IMR-90 (cell line): Measurements from ENCODE around the gene COX8A. TPM values are rescaled to one million over a fixed set of nuclear protein-coding genes. Genes with fewer than 3 reads are reported as not detected.

Source experiments
- ATAC-seq: fragments of 200-7000 bp; cut with Tn5 transposase; 2 replicates; pipeline ENCODE4 v1.9.1; 2020; ENCODE audit warnings: low read depth, mild to moderate bottlenecking, moderate library complexity
- BruUV-seq: library from RNA; stranded (reverse); fragments of 400-500 nt; replicated peaks from 2 replicates; lab custom pipeline; 2021; lab: Mats Ljungman, UMichigan
- CTCF ChIA-PET: fragments of 300-600 bp; formaldehyde crosslinking; extraction: SDS; loops from one replicate; lab custom pipeline; 2021; ENCODE audit warnings: antibody characterized with exemption; lab: Yijun Ruan, JAX
- POLR2A ChIA-PET: fragments of 300-600 bp; sonication (Branson Sonifier 250); formaldehyde crosslinking; loops from one replicate; lab custom pipeline; 2022; ENCODE audit warnings: antibody characterized with exemption; ENCODE audit not compliant: unreplicated experiment; lab: Charles Lee
- DNase-seq: peaks from one replicate; pipeline ENCODE4 v3.0.0; 2013
- H2AFZ ChIP-seq: replicated peaks from 2 replicates; pipeline ENCODE3; 2013; ENCODE audit warnings: low read length, mild to moderate bottlenecking; ENCODE audit not compliant: poor library complexity
- H2AK5ac ChIP-seq: 2 replicates; pipeline ENCODE4 v1.6.1; 2013; ENCODE audit warnings: low read depth, low read length, inconsistent platforms
- H2AK9ac ChIP-seq: replicated peaks from 2 replicates; pipeline ENCODE3; 2013; ENCODE audit warnings: mild to moderate bottlenecking, low read depth, low read length, moderate library complexity; ENCODE audit not compliant: poor library complexity
- H2BK120ac ChIP-seq: 2 replicates; pipeline ENCODE4 v1.6.1; 2013; ENCODE audit warnings: low read depth, low read length, inconsistent platforms
- H2BK15ac ChIP-seq: 3 replicates; pipeline ENCODE4 v1.6.1; 2013; ENCODE audit warnings: low read depth, low read length, inconsistent platforms
- H2BK20ac ChIP-seq: 2 replicates; pipeline ENCODE4 v1.6.1; 2013; ENCODE audit warnings: low read depth, mild to moderate bottlenecking, inconsistent platforms, low read length, moderate library complexity
- H2BK5ac ChIP-seq: 2 replicates; pipeline ENCODE4 v1.6.1; 2013; ENCODE audit warnings: mild to moderate bottlenecking, low read depth, low read length, inconsistent platforms; ENCODE audit not compliant: poor library complexity, severe bottlenecking
- H3K14ac ChIP-seq: replicated peaks from 2 replicates; pipeline ENCODE4 v1.6.1; 2013; ENCODE audit warnings: low read depth, low read length, inconsistent platforms
- H3K18ac ChIP-seq: 2 replicates; pipeline ENCODE4 v1.6.1; 2013; ENCODE audit warnings: low read depth, low read length, control low read depth
- H3K23ac ChIP-seq: 2 replicates; pipeline ENCODE4 v1.6.1; 2013; ENCODE audit warnings: low read depth, low read length, inconsistent platforms
- H3K27ac ChIP-seq: 2 replicates; pipeline ENCODE4 v1.5.1; 2013; ENCODE audit warnings: mild to moderate bottlenecking, control low read depth, low read length; ENCODE audit not compliant: insufficient read depth
- H3K27me3 ChIP-seq: 2 replicates; pipeline ENCODE4 v1.6.1; 2013; ENCODE audit warnings: low read length; ENCODE audit not compliant: control insufficient read depth, insufficient read depth
- H3K36me3 ChIP-seq: 2 replicates; pipeline ENCODE4 v1.6.1; 2013; ENCODE audit warnings: low read length, mixed read lengths; ENCODE audit not compliant: control insufficient read depth, insufficient read depth
- H3K4ac ChIP-seq: 2 replicates; pipeline ENCODE4 v1.6.1; 2013; ENCODE audit warnings: low read depth, low read length, inconsistent platforms
- H3K4me1 ChIP-seq: 2 replicates; pipeline ENCODE4 v1.6.1; 2013; ENCODE audit warnings: low read length, mixed read lengths; ENCODE audit not compliant: control insufficient read depth, insufficient read depth
- H3K4me2 ChIP-seq: 2 replicates; pipeline ENCODE4 v1.6.1; 2013; ENCODE audit warnings: low read depth, mild to moderate bottlenecking, control low read depth, low read length, moderate library complexity
- H3K4me3 ChIP-seq: 2 replicates; pipeline ENCODE4 v1.5.1; 2013; ENCODE audit warnings: low read depth, mild to moderate bottlenecking, control low read depth, low read length, moderate library complexity; ENCODE audit not compliant: insufficient read depth
- H3K56ac ChIP-seq: 2 replicates; pipeline ENCODE4 v1.6.1; 2013; ENCODE audit warnings: low read length, inconsistent platforms; ENCODE audit not compliant: insufficient read depth; ENCODE audit errors: extremely low read depth
- H3K79me1 ChIP-seq, 2 experiments: 2 replicates each; pipeline ENCODE4 v1.6.1; 2013; ENCODE audit warnings: low read length in 2 of 2, inconsistent platforms in 1 of 2, low read depth in 1 of 2
- H3K9ac ChIP-seq: 2 replicates; pipeline ENCODE4 v1.6.1; 2013; ENCODE audit warnings: low read depth, low read length, control low read depth
- H3K9me1 ChIP-seq: 2 replicates; pipeline ENCODE4 v1.6.1; 2013; ENCODE audit warnings: low read length, inconsistent platforms; ENCODE audit not compliant: insufficient read depth
- H3K9me3 ChIP-seq: 2 replicates; pipeline ENCODE4 v1.6.1; 2013; ENCODE audit warnings: low read length; ENCODE audit not compliant: control insufficient read depth, insufficient read depth
- H4K20me1 ChIP-seq: 2 replicates; pipeline ENCODE4 v1.6.1; 2013; ENCODE audit warnings: low read length, inconsistent platforms; ENCODE audit not compliant: insufficient read depth
- H4K5ac ChIP-seq: 2 replicates; pipeline ENCODE4 v1.6.1; 2013; ENCODE audit warnings: mild to moderate bottlenecking, low read depth, low read length, control low read depth
- H4K8ac ChIP-seq, 2 experiments: 2 replicates each; pipeline ENCODE4 v1.6.1; 2013; ENCODE audit warnings: low read depth in 2 of 2, low read length in 2 of 2, control low read depth in 1 of 2, inconsistent platforms in 1 of 2
- H4K91ac ChIP-seq: 2 replicates; pipeline ENCODE4 v1.6.1; 2013; ENCODE audit warnings: low read depth, low read length, inconsistent platforms; ENCODE audit not compliant: insufficient read depth
- BHLHE40 ChIP-seq: fragments of 150-350 bp; IDR thresholded peaks from 2 replicates; pipeline ENCODE4 v1.6.1; 2016; ENCODE audit warnings: mild to moderate bottlenecking, low read depth, low read length
- CEBPB ChIP-seq: IDR thresholded peaks from 2 replicates; pipeline ENCODE4 v1.6.1; 2012; ENCODE audit warnings: low read depth, low read length, improper control_type of control experiment
- CHD1 ChIP-seq: IDR thresholded peaks from 2 replicates; pipeline ENCODE4 v1.6.1; 2012; ENCODE audit warnings: low read depth, low read length, improper control_type of control experiment
- CTCF ChIP-seq: conservative IDR thresholded peaks from 2 replicates; pipeline ENCODE4 v1.5.1; 2012; ENCODE audit warnings: mild to moderate bottlenecking, low read depth, low read length, improper control_type of control experiment
- FOS ChIP-seq: fragments of 150-350 bp; IDR thresholded peaks from 2 replicates; pipeline ENCODE4 v1.6.1; 2016; ENCODE audit warnings: low read depth, low read length
- MAFK ChIP-seq: IDR thresholded peaks from 2 replicates; pipeline ENCODE4 v1.6.1; 2012; ENCODE audit warnings: low read depth, low read length, improper control_type of control experiment
- MAZ ChIP-seq: IDR thresholded peaks from 2 replicates; pipeline ENCODE4 v1.6.1; 2012; ENCODE audit warnings: low read depth, mild to moderate bottlenecking, low read length, improper control_type of control experiment, moderate library complexity, borderline replicate concordance
- MXI1 ChIP-seq: IDR thresholded peaks from 2 replicates; pipeline ENCODE4 v1.6.1; 2012; ENCODE audit warnings: low read depth, mild to moderate bottlenecking, low read length, moderate library complexity, borderline replicate concordance
- NFE2L2 ChIP-seq: fragments of 150-350 bp; IDR thresholded peaks from 2 replicates; pipeline ENCODE4 v1.6.1; 2016; ENCODE audit warnings: low read depth, mild to moderate bottlenecking, low read length
- RAD21 ChIP-seq: IDR thresholded peaks from 2 replicates; pipeline ENCODE4 v1.6.1; 2012; ENCODE audit warnings: low read length, improper control_type of control experiment
- RCOR1 ChIP-seq: IDR thresholded peaks from 2 replicates; pipeline ENCODE4 v1.6.1; 2012; ENCODE audit warnings: mild to moderate bottlenecking, low read length, improper control_type of control experiment; ENCODE audit not compliant: insufficient replicate concordance
- RFX5 ChIP-seq: IDR thresholded peaks from 2 replicates; pipeline ENCODE4 v1.8.0; 2012; ENCODE audit warnings: low read depth, mild to moderate bottlenecking, low read length, moderate library complexity
- SMC3 ChIP-seq: fragments of 150-350 bp; IDR thresholded peaks from 2 replicates; pipeline ENCODE4 v1.6.1; 2016; ENCODE audit warnings: low read depth, mild to moderate bottlenecking, antibody characterized with exemption, low read length, moderate library complexity
- USF2 ChIP-seq: fragments of 150-350 bp; IDR thresholded peaks from 2 replicates; pipeline ENCODE4 v1.6.1; 2017; ENCODE audit warnings: mild to moderate bottlenecking, antibody characterized with exemption, low read length, low read depth
- WGBS, 2 experiments: methylation state at CpG; one replicate each; pipeline versions ENCODE4 v1.1.5 to v1.1.7; 2013; ENCODE audit warnings: missing lambda C conversion rate in 2 of 2; ENCODE audit not compliant: insufficient read length in 1 of 2; ENCODE audit errors: extremely low coverage in 2 of 2; 5-methylcytosine and 5-hydroxymethylcytosine counted together
- dilution Hi-C: fragments of 300-500 bp; cut with HindIII; formaldehyde crosslinking; loops from one replicate; pipeline ENCODE4 v1.14.3; 2018; ENCODE audit warnings: low sequenced_read_pairs; ENCODE audit not compliant: unreplicated experiment
- in situ Hi-C: fragments of 300-500 bp; cut with MboI; formaldehyde crosslinking; loops from 3 replicates; pipeline ENCODE4 v1.14.3; 2019; ENCODE audit warnings: low sequenced_read_pairs, inconsistent platforms, mixed read lengths
- intact Hi-C: fragments of 100-400 bp; cut with micrococcal nuclease; formaldehyde crosslinking; loops from 2 replicates; pipeline ENCODE4 v1.10.0; 2022
- polyA plus RNA-seq, 3 experiments: library from polyadenylated mRNA; depleted of rRNA; stranded (reverse); fragments of >200 nt; gene quantifications; 2 replicates each; pipeline ENCODE4 v1.2.3, GENCODE V29; 2012; ENCODE audit warnings: low replicate concordance in 1 of 3
- total RNA-seq: library from RNA; depleted of rRNA; stranded (reverse); fragments of >200 nt; gene quantifications from 2 replicates; pipeline ENCODE4 v1.2.3, GENCODE V29; 2012
- TF ChIP-seq, protein P1 (sequence below): fragments of 150-350 bp; IDR thresholded peaks from 2 replicates; pipeline ENCODE4 v1.6.1; 2016; ENCODE audit warnings: low read depth, mild to moderate bottlenecking, low read length, moderate library complexity, borderline replicate concordance

Gene COX8A
- total and polyA plus RNA-seq, 2 of the 4 experiments (the other 2 are of a cell fraction) = 250 to 598 TPM

DNA sequence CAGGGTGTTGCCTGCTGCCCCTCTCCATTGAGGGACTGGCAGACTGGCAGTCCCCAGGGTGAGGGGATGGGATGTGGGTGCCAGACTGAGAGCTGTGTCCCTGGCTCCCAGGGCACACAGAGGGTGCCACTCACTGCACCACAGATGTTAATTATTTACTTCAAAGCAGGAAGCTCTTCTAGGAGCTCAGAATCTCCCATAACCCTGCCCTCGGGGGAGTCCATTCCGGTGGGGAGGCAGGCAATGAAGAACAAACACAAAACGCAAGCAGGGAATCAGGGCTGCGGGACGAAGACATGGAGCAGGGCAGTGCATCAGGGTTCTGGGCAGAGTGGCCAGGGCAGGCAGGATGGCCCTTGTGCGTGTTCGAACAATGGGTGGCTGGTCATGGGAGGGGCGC, 37.0 kb downstream of the COX8A start:
- no peak overlapping the region for H3K9ac ChIP-seq
- no peaks in the 10 kb centered on the region for H3K27me3 ChIP-seq
- no peak overlapping the region for H4K91ac ChIP-seq
- H3K14ac ChIP-seq = no peak overlapping the region
- no peaks in the 10 kb centered on the region for H4K20me1 ChIP-seq
- dilution Hi-C loops = no loop called here
- no peak overlapping the region for H2AFZ ChIP-seq
- no peak overlapping the region for H2AK5ac ChIP-seq
- no peaks in the 10 kb centered on the region for H3K79me1 ChIP-seq
- no TSS peak for BruUV-seq
- TF ChIP-seq MXI1 = no peak
- no peak for TF ChIP-seq MAFK
- TF ChIP-seq CEBPB = no peak
- TF ChIP-seq RFX5 = no peak
- no peak for TF ChIP-seq CHD1
- TF ChIP-seq RCOR1 = no peak
- no peak for TF ChIP-seq NFE2L2
- no peak for TF ChIP-seq BHLHE40
- TF ChIP-seq USF2 = no peak
- no peak for TF ChIP-seq SMC3
- no peak for TF ChIP-seq RAD21
- TF ChIP-seq, protein P1, sequence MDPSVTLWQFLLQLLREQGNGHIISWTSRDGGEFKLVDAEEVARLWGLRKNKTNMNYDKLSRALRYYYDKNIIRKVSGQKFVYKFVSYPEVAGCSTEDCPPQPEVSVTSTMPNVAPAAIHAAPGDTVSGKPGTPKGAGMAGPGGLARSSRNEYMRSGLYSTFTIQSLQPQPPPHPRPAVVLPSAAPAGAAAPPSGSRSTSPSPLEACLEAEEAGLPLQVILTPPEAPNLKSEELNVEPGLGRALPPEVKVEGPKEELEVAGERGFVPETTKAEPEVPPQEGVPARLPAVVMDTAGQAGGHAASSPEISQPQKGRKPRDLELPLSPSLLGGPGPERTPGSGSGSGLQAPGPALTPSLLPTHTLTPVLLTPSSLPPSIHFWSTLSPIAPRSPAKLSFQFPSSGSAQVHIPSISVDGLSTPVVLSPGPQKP = no peak
- TF ChIP-seq CTCF = no peak
- no peak for TF ChIP-seq FOS
- TF ChIP-seq MAZ = no peak
- no peak overlapping the region for H3K4me3 ChIP-seq
- H3K23ac ChIP-seq = no peak overlapping the region
- H3K9me3 ChIP-seq = no peaks in the 10 kb centered on the region
- 88% methylated on average over 4 of the region's 8 CpGs; no CpG with 5 or more reads in 1 of the 2 experiments for WGBS, 2 experiments
- ATAC-seq (no peak), DNase-seq (no peak)
- H3K4me2 ChIP-seq = no peak overlapping the region
- no peak overlapping the region for H4K5ac ChIP-seq
- no peaks in the 10 kb centered on the region for H3K9me1 ChIP-seq
- no peak overlapping the region for H2BK5ac ChIP-seq
- in situ Hi-C loops = no loop called here
- no peak overlapping the region for H3K56ac ChIP-seq
- H3K4me1 ChIP-seq = peaks cover 10% of the 10 kb centered on the region
- H3K4ac ChIP-seq = no peak overlapping the region
- no peak overlapping the region for H2BK120ac ChIP-seq
- H2BK20ac ChIP-seq = no peak overlapping the region
- no peak overlapping the region for H3K27ac ChIP-seq
- no peak overlapping the region for H2AK9ac ChIP-seq
- no peak overlapping the region for H2BK15ac ChIP-seq
- H3K36me3 ChIP-seq = no peaks in the 10 kb centered on the region
- ChIA-PET POLR2A (no interaction called here), CTCF (no interaction called here)
- H4K8ac ChIP-seq = no peak overlapping the region
- intact Hi-C loops = no loop called here
- no peak overlapping the region for H3K18ac ChIP-seq
